HG03108 (cell line): ENCODE measurements around the gene NAT9.

Source experiments
- ATAC-seq: cut with Tn5 transposase; IDR thresholded peaks from one replicate; pipeline ENCODE4 v1.9.1; 2021; ENCODE audit warnings: moderate library complexity; ENCODE audit not compliant: unreplicated experiment

The NAT9 gene

GRCh38 chr17:74806334-74806733, 30.2 kb upstream of the NAT9 start:
- no peak for ATAC-seq

- ATAC-seq = no peak
Measured at GRCh38 chr17:74805591-74805991, 29.4 kb upstream of the NAT9 start.

- ATAC-seq = no peak
Measured at GRCh38 chr17:74804683-74805082, 28.5 kb upstream of the NAT9 start.

- ATAC-seq = no peak
Measured at GRCh38 chr17:74803971-74804370, 27.8 kb upstream of the NAT9 start.

GRCh38 chr17:74803388-74803930, 27.3 kb upstream of the NAT9 start:
- ATAC-seq = no peak

- ATAC-seq = no peak
Measured at GRCh38 chr17:74801896-74802295, 25.8 kb upstream of the NAT9 start.

- no peak for ATAC-seq
Measured at GRCh38 chr17:74800531-74800930, 24.4 kb upstream of the NAT9 start.

- no peak for ATAC-seq
Measured at GRCh38 chr17:74799097-74799496, 23.0 kb upstream of the NAT9 start.

GRCh38 chr17:74798239-74798707, 22.1 kb upstream of the NAT9 start:
- no peak for ATAC-seq

- no peak for ATAC-seq
Measured at GRCh38 chr17:74797824-74798223, 21.7 kb upstream of the NAT9 start.

- ATAC-seq = no peak
Measured at GRCh38 chr17:74796866-74797265, 20.7 kb upstream of the NAT9 start.

GRCh38 chr17:74796211-74796610, 20.1 kb upstream of the NAT9 start:
- no peak for ATAC-seq

GRCh38 chr17:74795327-74796020, 19.3 kb upstream of the NAT9 start:
- ATAC-seq = no peak

GRCh38 chr17:74792586-74793105, 16.5 kb upstream of the NAT9 start:
- ATAC-seq = no peak

GRCh38 chr17:74790161-74791058, 14.3 kb upstream of the NAT9 start:
- no peak for ATAC-seq

- no peak for ATAC-seq
Measured at GRCh38 chr17:74786431-74787055, 10.4 kb upstream of the NAT9 start.

- ATAC-seq = no peak
Measured at GRCh38 chr17:74785981-74786360, 9.8 kb upstream of the NAT9 start.

- no peak for ATAC-seq
Measured at GRCh38 chr17:74785096-74785980, 9.2 kb upstream of the NAT9 start.

GRCh38 chr17:74784125-74784810, 8.1 kb upstream of the NAT9 start:
- no peak for ATAC-seq

- no peak for ATAC-seq
Measured at GRCh38 chr17:74782571-74782970, 6.4 kb upstream of the NAT9 start.
